Liver (tissue), 9 donors: Measurements from ENCODE around the gene SEMA3C. TPM values are rescaled to one million over a fixed set of nuclear protein-coding genes. Genes with fewer than 3 reads are reported as not detected.

Source experiments
- DNase-seq: peaks from one replicate; pipeline ENCODE4 v3.0.0-alpha.2; 2017; ENCODE audit warnings: low spot score
- H3K27ac ChIP-seq, 2 donors: one replicate each; pipeline ENCODE4 v1.7.0; 2013; ENCODE audit warnings: inconsistent platforms in 2 of 2, low read length in 2 of 2, control low read depth in 1 of 2, low read depth in 1 of 2, mild to moderate bottlenecking in 1 of 2
- H3K27me3 ChIP-seq, 4 donors: one replicate each; pipeline versions ENCODE4 v1.6.1 to v1.7.0; 2013; ENCODE audit warnings: low read length in 3 of 4, inconsistent platforms in 1 of 4, mild to moderate bottlenecking in 1 of 4, moderate library complexity in 1 of 4; ENCODE audit not compliant: control insufficient read depth in 4 of 4, insufficient read depth in 4 of 4
- H3K36me3 ChIP-seq, 4 donors: one replicate each; pipeline versions ENCODE4 v1.6.1 to v1.7.0; 2013; ENCODE audit warnings: low read length in 3 of 4, mild to moderate bottlenecking in 3 of 4, low read depth in 1 of 4, moderate library complexity in 1 of 4; ENCODE audit not compliant: control insufficient read depth in 4 of 4, insufficient read depth in 3 of 4
- H3K4me1 ChIP-seq, 4 donors: one replicate each; pipeline versions ENCODE4 v1.6.1 to v1.7.0; 2013; ENCODE audit warnings: low read length in 3 of 4, mild to moderate bottlenecking in 3 of 4, moderate library complexity in 1 of 4; ENCODE audit not compliant: control insufficient read depth in 4 of 4, insufficient read depth in 4 of 4
- H3K4me3 ChIP-seq, 3 donors: one replicate each; pipeline versions ENCODE4 v1.6.1 to v1.7.0; 2013; ENCODE audit warnings: low read length in 3 of 3, control low read depth in 1 of 3, low read depth in 1 of 3, mild to moderate bottlenecking in 1 of 3
- H3K9ac ChIP-seq, 2 donors: one replicate each; pipeline ENCODE4 v1.7.0; 2013; ENCODE audit warnings: low read length in 2 of 2, mild to moderate bottlenecking in 2 of 2, moderate library complexity in 2 of 2, control low read depth in 1 of 2, low read depth in 1 of 2
- H3K9me3 ChIP-seq, 4 donors: one replicate each; pipeline versions ENCODE4 v1.6.1 to v1.7.0; 2013; ENCODE audit warnings: low read length in 3 of 4; ENCODE audit not compliant: control insufficient read depth in 4 of 4
- EGR1 ChIP-seq, 2 donors: IDR thresholded peaks; 2 replicates each; pipeline ENCODE4 v1.6.1; 2016 to 2018; ENCODE audit warnings: antibody characterized with exemption in 2 of 2, low read depth in 2 of 2
- FOXA1 ChIP-seq: IDR thresholded peaks from 2 replicates; pipeline ENCODE4 v1.6.1; 2016; ENCODE audit warnings: antibody characterized with exemption
- FOXA2 ChIP-seq: IDR thresholded peaks from 2 replicates; pipeline ENCODE4 v1.6.1; 2016; ENCODE audit warnings: antibody characterized with exemption
- GABPA ChIP-seq, 2 donors: IDR thresholded peaks in 1 of 2; conservative IDR thresholded peaks in 1 of 2; 2 replicates each; pipeline ENCODE4 v1.6.1; 2016; ENCODE audit warnings: antibody characterized with exemption in 2 of 2, mild to moderate bottlenecking in 1 of 2, moderate library complexity in 1 of 2
- HNF4A ChIP-seq, 2 donors: conservative IDR thresholded peaks; 2 replicates each; pipeline ENCODE4 v1.6.1; 2016; ENCODE audit warnings: antibody characterized with exemption in 2 of 2, mild to moderate bottlenecking in 2 of 2
- HNF4G ChIP-seq: IDR thresholded peaks from 2 replicates; pipeline ENCODE4 v1.6.1; 2016; ENCODE audit warnings: antibody characterized with exemption
- JUND ChIP-seq, 2 donors: IDR thresholded peaks; 2 replicates each; pipeline ENCODE4 v1.6.1; 2016; ENCODE audit warnings: antibody characterized with exemption in 2 of 2
- NR2F2 ChIP-seq: IDR thresholded peaks from 2 replicates; pipeline ENCODE4 v1.6.1; 2016; ENCODE audit warnings: antibody characterized with exemption
- RAD21 ChIP-seq, 2 donors: IDR thresholded peaks; 2 replicates each; pipeline ENCODE4 v1.6.1; 2016; ENCODE audit warnings: antibody characterized with exemption in 2 of 2, mild to moderate bottlenecking in 2 of 2
- RXRA ChIP-seq, 2 donors: IDR thresholded peaks; 2 replicates each; pipeline ENCODE4 v1.6.1; 2017 to 2018; ENCODE audit warnings: antibody characterized with exemption in 2 of 2, mild to moderate bottlenecking in 1 of 2
- SP1 ChIP-seq: IDR thresholded peaks from 2 replicates; pipeline ENCODE4 v1.6.1; 2018; ENCODE audit warnings: antibody characterized with exemption, mild to moderate bottlenecking
- TAF1 ChIP-seq: conservative IDR thresholded peaks from 2 replicates; pipeline ENCODE4 v1.6.1; 2016; ENCODE audit warnings: antibody characterized with exemption, mild to moderate bottlenecking
- YY1 ChIP-seq: IDR thresholded peaks from 2 replicates; pipeline ENCODE4 v1.6.1; 2016; ENCODE audit warnings: antibody characterized with exemption, mild to moderate bottlenecking
- WGBS: extraction: QIAGEN DNeasy Blood & Tissue Kit; methylation state at CpG from one replicate; pipeline ENCODE4 v1.1.7; 2013; 5-methylcytosine and 5-hydroxymethylcytosine counted together
- polyA plus RNA-seq, 2 donors: library from polyadenylated mRNA; stranded (reverse) in 1 of 2; unstranded in 1 of 2; fragments of 200-250 nt in 1 of 2; fragments of >200 nt in 1 of 2; fragmentation: Nextera tagmentation in 1 of 2; extraction: Ambion mirVana in 1 of 2; gene quantifications; one replicate each; pipeline versions ENCODE4 v1.2.1 to v1.2.3, GENCODE V29; 2013 to 2015
- total RNA-seq, 2 donors: library from RNA; depleted of rRNA; stranded (reverse); fragments of >200 nt; gene quantifications; one replicate each; pipeline ENCODE4 v1.2.3, GENCODE V29; 2014
- TF ChIP-seq, protein P1 (sequence below): IDR thresholded peaks from 2 replicates; pipeline ENCODE4 v1.6.1; 2016; ENCODE audit warnings: antibody characterized with exemption, mild to moderate bottlenecking
- TF ChIP-seq, protein P2 (sequence below): IDR thresholded peaks from 2 replicates; pipeline ENCODE4 v1.6.1; 2016; ENCODE audit warnings: antibody characterized with exemption
- TF ChIP-seq, protein P3 (sequence below): IDR thresholded peaks from 2 replicates; pipeline ENCODE4 v1.6.1; 2016; ENCODE audit warnings: antibody characterized with exemption
- TF ChIP-seq, protein P4 (sequence below): IDR thresholded peaks from 2 replicates; pipeline ENCODE4 v1.6.1; 2016; ENCODE audit warnings: antibody characterized with exemption
- TF ChIP-seq, protein P5 (sequence below): fragments of 150-350 bp; IDR thresholded peaks from 2 replicates; pipeline ENCODE4 v1.5.1; 2017; ENCODE audit warnings: improper control_type of control experiment, low read depth, low read length; ENCODE audit not compliant: missing input control
- donor health status: healthy.
- donor health status: healthy.
- donor health status: healthy.
- donor health status: healthy.
- donor health status: healthy.

The SEMA3C gene
- total and polyA plus RNA-seq, 4 donors = 0.20 to 1.8 (median 0.64) TPM

DNA sequence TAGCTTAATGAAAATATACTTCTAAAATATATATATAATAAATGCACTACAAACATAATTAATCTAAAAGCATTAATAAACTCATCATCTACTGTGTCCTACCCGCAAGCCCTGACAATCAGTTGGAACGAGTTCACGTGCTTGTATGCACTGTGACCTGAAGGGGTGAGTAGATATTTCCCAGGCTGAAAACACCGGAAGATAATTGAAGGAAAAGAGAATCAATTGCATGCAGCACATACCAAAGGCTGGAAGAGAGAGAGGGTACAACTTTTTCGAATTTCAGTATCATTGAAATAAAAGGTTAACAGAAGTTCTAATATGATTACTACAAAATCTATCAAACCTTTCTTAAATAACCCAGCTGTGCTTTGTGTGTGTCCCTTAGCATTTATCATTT lies 94.6 kb downstream of the SEMA3C start (continued):
- TF ChIP-seq, protein P1, sequence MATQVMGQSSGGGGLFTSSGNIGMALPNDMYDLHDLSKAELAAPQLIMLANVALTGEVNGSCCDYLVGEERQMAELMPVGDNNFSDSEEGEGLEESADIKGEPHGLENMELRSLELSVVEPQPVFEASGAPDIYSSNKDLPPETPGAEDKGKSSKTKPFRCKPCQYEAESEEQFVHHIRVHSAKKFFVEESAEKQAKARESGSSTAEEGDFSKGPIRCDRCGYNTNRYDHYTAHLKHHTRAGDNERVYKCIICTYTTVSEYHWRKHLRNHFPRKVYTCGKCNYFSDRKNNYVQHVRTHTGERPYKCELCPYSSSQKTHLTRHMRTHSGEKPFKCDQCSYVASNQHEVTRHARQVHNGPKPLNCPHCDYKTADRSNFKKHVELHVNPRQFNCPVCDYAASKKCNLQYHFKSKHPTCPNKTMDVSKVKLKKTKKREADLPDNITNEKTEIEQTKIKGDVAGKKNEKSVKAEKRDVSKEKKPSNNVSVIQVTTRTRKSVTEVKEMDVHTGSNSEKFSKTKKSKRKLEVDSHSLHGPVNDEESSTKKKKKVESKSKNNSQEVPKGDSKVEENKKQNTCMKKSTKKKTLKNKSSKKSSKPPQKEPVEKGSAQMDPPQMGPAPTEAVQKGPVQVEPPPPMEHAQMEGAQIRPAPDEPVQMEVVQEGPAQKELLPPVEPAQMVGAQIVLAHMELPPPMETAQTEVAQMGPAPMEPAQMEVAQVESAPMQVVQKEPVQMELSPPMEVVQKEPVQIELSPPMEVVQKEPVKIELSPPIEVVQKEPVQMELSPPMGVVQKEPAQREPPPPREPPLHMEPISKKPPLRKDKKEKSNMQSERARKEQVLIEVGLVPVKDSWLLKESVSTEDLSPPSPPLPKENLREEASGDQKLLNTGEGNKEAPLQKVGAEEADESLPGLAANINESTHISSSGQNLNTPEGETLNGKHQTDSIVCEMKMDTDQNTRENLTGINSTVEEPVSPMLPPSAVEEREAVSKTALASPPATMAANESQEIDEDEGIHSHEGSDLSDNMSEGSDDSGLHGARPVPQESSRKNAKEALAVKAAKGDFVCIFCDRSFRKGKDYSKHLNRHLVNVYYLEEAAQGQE = no peak
- TF ChIP-seq FOXA1 (no peak), TAF1 (no peak), SP1 (no peak), FOXA2 (no peak)

DNA sequence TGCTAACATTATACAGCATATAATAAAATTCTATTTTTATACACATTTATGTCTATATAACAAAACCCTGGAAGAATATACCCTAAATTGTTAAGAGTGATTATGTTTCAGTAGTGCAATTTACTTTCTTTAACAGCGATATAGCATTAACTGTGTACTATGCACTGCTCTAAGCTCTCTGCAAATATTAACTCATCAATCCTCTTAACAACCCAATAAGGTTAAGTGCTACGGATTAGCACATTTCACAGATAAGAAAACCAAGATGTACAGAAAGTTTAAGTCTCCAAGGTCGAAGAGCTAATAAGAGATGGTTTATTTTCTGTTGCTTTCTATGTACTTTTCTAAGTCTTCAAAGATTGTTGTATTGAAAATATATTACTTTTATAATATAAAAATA lies 95.8 kb downstream of the SEMA3C start:
- Histone ChIP-seq H3K27me3 (no peaks in the 10 kb centered on the region), H3K9me3 (no peaks in the 10 kb centered on the region), H3K4me1 (no peaks in the 10 kb centered on the region), H3K9ac (no peak overlapping the region), H3K27ac (no peak overlapping the region), H3K36me3 (no peaks in the 10 kb centered on the region), H3K4me3 (no peak overlapping the region)
- 40% methylated on average over 3 of the region's 3 CpGs for WGBS
- TF ChIP-seq, protein P2, sequence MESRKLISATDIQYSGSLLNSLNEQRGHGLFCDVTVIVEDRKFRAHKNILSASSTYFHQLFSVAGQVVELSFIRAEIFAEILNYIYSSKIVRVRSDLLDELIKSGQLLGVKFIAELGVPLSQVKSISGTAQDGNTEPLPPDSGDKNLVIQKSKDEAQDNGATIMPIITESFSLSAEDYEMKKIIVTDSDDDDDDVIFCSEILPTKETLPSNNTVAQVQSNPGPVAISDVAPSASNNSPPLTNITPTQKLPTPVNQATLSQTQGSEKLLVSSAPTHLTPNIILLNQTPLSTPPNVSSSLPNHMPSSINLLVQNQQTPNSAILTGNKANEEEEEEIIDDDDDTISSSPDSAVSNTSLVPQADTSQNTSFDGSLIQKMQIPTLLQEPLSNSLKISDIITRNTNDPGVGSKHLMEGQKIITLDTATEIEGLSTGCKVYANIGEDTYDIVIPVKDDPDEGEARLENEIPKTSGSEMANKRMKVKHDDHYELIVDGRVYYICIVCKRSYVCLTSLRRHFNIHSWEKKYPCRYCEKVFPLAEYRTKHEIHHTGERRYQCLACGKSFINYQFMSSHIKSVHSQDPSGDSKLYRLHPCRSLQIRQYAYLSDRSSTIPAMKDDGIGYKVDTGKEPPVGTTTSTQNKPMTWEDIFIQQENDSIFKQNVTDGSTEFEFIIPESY = no peak
- TF ChIP-seq FOXA1 (no peak), TAF1 (no peak), YY1 (no peak), FOXA2 (no peak), HNF4G (no peak), EGR1 (IDR thresholded peaks at IDR 0.05; ENCODE audit: low read depth in 2 of 2) (no peak), RAD21 (IDR thresholded peaks at IDR 0.05) (no peak), RXRA (IDR thresholded peaks at IDR 0.05) (no peak), HNF4A (conservative IDR thresholded peaks at IDR 0.05) (no peak), NR2F2 (no peak), JUND (IDR thresholded peaks at IDR 0.05) (no peak), GABPA (IDR thresholded peaks at IDR 0.05 in 1 of 2, conservative IDR thresholded peaks at IDR 0.05 in 1 of 2) (no peak)
- TF ChIP-seq, protein P3, sequence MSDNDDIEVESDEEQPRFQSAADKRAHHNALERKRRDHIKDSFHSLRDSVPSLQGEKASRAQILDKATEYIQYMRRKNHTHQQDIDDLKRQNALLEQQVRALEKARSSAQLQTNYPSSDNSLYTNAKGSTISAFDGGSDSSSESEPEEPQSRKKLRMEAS = no peak
- TF ChIP-seq, protein P4, sequence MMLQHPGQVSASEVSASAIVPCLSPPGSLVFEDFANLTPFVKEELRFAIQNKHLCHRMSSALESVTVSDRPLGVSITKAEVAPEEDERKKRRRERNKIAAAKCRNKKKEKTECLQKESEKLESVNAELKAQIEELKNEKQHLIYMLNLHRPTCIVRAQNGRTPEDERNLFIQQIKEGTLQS = no peak
- TF ChIP-seq, protein P5, sequence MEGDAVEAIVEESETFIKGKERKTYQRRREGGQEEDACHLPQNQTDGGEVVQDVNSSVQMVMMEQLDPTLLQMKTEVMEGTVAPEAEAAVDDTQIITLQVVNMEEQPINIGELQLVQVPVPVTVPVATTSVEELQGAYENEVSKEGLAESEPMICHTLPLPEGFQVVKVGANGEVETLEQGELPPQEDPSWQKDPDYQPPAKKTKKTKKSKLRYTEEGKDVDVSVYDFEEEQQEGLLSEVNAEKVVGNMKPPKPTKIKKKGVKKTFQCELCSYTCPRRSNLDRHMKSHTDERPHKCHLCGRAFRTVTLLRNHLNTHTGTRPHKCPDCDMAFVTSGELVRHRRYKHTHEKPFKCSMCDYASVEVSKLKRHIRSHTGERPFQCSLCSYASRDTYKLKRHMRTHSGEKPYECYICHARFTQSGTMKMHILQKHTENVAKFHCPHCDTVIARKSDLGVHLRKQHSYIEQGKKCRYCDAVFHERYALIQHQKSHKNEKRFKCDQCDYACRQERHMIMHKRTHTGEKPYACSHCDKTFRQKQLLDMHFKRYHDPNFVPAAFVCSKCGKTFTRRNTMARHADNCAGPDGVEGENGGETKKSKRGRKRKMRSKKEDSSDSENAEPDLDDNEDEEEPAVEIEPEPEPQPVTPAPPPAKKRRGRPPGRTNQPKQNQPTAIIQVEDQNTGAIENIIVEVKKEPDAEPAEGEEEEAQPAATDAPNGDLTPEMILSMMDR = no peak
- TF ChIP-seq, protein P1 = no peak
- no peak for DNase-seq
